ENCODE results near the gene MST1.

Gene MST1

GRCh38 chr3:49665822-49666519 is 23.3 kb downstream of the MST1 start:
- Histone ChIP-seq H3K36me3 (no peaks in the 10 kb centered on the region), H3K4me1 (no peaks in the 10 kb centered on the region), H3K4me3 (ENCODE audit: low read depth, low read length) (no peak overlapping the region), H3K9me3 (no peaks in the 10 kb centered on the region), H3K27me3 (no peaks in the 10 kb centered on the region)
- no peak for DNase-seq
- TF ChIP-seq CTCF (IDR thresholded peaks at IDR 0.05; ENCODE audit: low read depth, low read length), result no peak

- Histone ChIP-seq H3K27me3 (no peaks in the 10 kb centered on the region), H3K4me3 (ENCODE audit: low read depth, low read length) (no peak overlapping the region), H3K36me3 (no peaks in the 10 kb centered on the region), H3K4me1 (no peaks in the 10 kb centered on the region), H3K9me3 (no peaks in the 10 kb centered on the region)
- TF ChIP-seq CTCF (IDR thresholded peaks at IDR 0.05; ENCODE audit: low read depth, low read length), result no peak
- DNase-seq, result no peak
These were observed 25.0 kb downstream of the MST1 start for GRCh38 chr3:49664300-49664699.

- no peak overlapping the region for H3K4me3 ChIP-seq (ENCODE audit: low read depth, low read length)
- no peak for TF ChIP-seq CTCF (IDR thresholded peaks at IDR 0.05; ENCODE audit: low read depth, low read length)
- no peaks in the 10 kb centered on the region for H3K36me3 ChIP-seq
- H3K9me3 ChIP-seq, result no peaks in the 10 kb centered on the region
- no peaks in the 10 kb centered on the region for H3K27me3 ChIP-seq
- H3K4me1 ChIP-seq, result no peaks in the 10 kb centered on the region
- DNase-seq, result no peak
These were observed 25.4 kb downstream of the MST1 start for GRCh38 chr3:49663831-49664230.

GRCh38 chr3:49662720-49663413 is 26.4 kb downstream of the MST1 start:
- TF ChIP-seq CTCF (IDR thresholded peaks at IDR 0.05; ENCODE audit: low read depth, low read length), result no peak
- H3K9me3 ChIP-seq, result no peaks in the 10 kb centered on the region
- no peak for DNase-seq
- H3K4me3 ChIP-seq (ENCODE audit: low read depth, low read length), result no peak overlapping the region
- no peaks in the 10 kb centered on the region for H3K4me1 ChIP-seq
- H3K27me3 ChIP-seq, result no peaks in the 10 kb centered on the region
- H3K36me3 ChIP-seq, result no peaks in the 10 kb centered on the region

GRCh38 chr3:49662021-49662420 is 27.3 kb downstream of the MST1 start:
- H3K9me3 ChIP-seq, result no peaks in the 10 kb centered on the region
- H3K36me3 ChIP-seq, result no peaks in the 10 kb centered on the region
- H3K27me3 ChIP-seq, result no peaks in the 10 kb centered on the region
- no peak for DNase-seq
- H3K4me3 ChIP-seq (ENCODE audit: low read depth, low read length), result no peak overlapping the region
- TF ChIP-seq CTCF (IDR thresholded peaks at IDR 0.05; ENCODE audit: low read depth, low read length), result no peak
- no peaks in the 10 kb centered on the region for H3K4me1 ChIP-seq

- Histone ChIP-seq H3K27me3 (no peaks in the 10 kb centered on the region), H3K4me3 (ENCODE audit: low read depth, low read length) (no peak overlapping the region), H3K36me3 (no peaks in the 10 kb centered on the region), H3K9me3 (no peaks in the 10 kb centered on the region), H3K4me1 (no peaks in the 10 kb centered on the region)
- TF ChIP-seq CTCF (IDR thresholded peaks at IDR 0.05; ENCODE audit: low read depth, low read length), result no peak
- no peak for DNase-seq
These were observed 28.0 kb downstream of the MST1 start for GRCh38 chr3:49661281-49661680.

Data from BE2C (cell line).